SK-N-SH (cell line): ENCODE data around the gene PTH2. TPM values are rescaled to one million over a fixed set of nuclear protein-coding genes. Genes with fewer than 3 reads are reported as not detected.

Experiments used
- CTCF ChIA-PET: fragments of 300-600, 350-600 bp; formaldehyde crosslinking; extraction: SDS; loops from one replicate; lab custom pipeline; 2021; lab: Yijun Ruan, JAX
- POLR2A ChIA-PET: fragments of 350-600 bp; sonication (Branson Sonifier 250); formaldehyde crosslinking; extraction: SDS; loops from one replicate; lab custom pipeline; 2020; ENCODE audit warnings: antibody characterized with exemption, inconsistent platforms; lab: Yijun Ruan, JAX
- DNase-seq: peaks from one replicate; pipeline ENCODE4 v3.0.0; 2012
- H2AFZ ChIP-seq: fragments of 200-600 bp; sonication (generic); 2 replicates; pipeline ENCODE4 v1.8.1; 2016; ENCODE audit warnings: antibody characterized with exemption, mild to moderate bottlenecking, low read depth
- H3F3A ChIP-seq: fragments of 200-600 bp; sonication (generic); replicated peaks from 2 replicates; pipeline ENCODE3; 2016; ENCODE audit warnings: antibody characterized with exemption, mild to moderate bottlenecking; ENCODE audit not compliant: insufficient read depth
- H3K27ac ChIP-seq, 2 experiments: fragments of 200-500 bp in 1 of 2; fragments of 200-600 bp in 1 of 2; sonication (Bioruptor generic) in 1 of 2; sonication (generic), shearing (Covaris generic) in 1 of 2; 2 replicates each; pipeline versions ENCODE4 v1.5.1 to v1.6.1; 2014 to 2016; ENCODE audit warnings: low read depth in 2 of 2, inconsistent platforms in 1 of 2, low read length in 1 of 2, mild to moderate bottlenecking in 1 of 2, mixed read lengths in 1 of 2
- H3K27me3 ChIP-seq: fragments of 200-600 bp; sonication (generic), shearing (Covaris generic); 2 replicates; pipeline ENCODE4 v1.6.1; 2016; ENCODE audit warnings: mixed run types; ENCODE audit not compliant: insufficient read depth
- H3K36me3 ChIP-seq, 2 experiments: fragments of 200-500 bp in 1 of 2; fragments of 200-600 bp in 1 of 2; sonication (Bioruptor generic) in 1 of 2; sonication (generic) in 1 of 2; replicated peaks in 1 of 2; 2 replicates each; pipeline versions ENCODE3 to v1.5.1; 2014 to 2016; ENCODE audit warnings: low read length in 1 of 2, mild to moderate bottlenecking in 1 of 2; ENCODE audit not compliant: insufficient read depth in 2 of 2, control insufficient read depth in 1 of 2
- H3K4me1 ChIP-seq, 2 experiments: fragments of 200-500 bp in 1 of 2; fragments of 200-600 bp in 1 of 2; sonication (Bioruptor generic) in 1 of 2; sonication (generic), shearing (Covaris generic) in 1 of 2; 2 replicates each; pipeline versions ENCODE4 v1.5.1 to v1.6.1; 2014 to 2016; ENCODE audit warnings: low read depth in 1 of 2, low read length in 1 of 2, mixed run types in 1 of 2; ENCODE audit not compliant: insufficient read depth in 2 of 2, control insufficient read depth in 1 of 2
- H3K4me2 ChIP-seq: fragments of 200-600 bp; sonication (generic), shearing (Covaris generic); 2 replicates; pipeline ENCODE4 v1.6.1; 2017; ENCODE audit warnings: mixed run types
- H3K4me3 ChIP-seq, 2 experiments: fragments of 200-500 bp in 1 of 2; fragments of 200-600 bp in 1 of 2; sonication (Bioruptor generic) in 1 of 2; sonication (generic), shearing (Covaris generic) in 1 of 2; 2 replicates each; pipeline versions ENCODE4 v1.5.1 to v1.8.1; 2014 to 2016; ENCODE audit warnings: low read depth in 2 of 2, inconsistent platforms in 1 of 2, low read length in 1 of 2, mild to moderate bottlenecking in 1 of 2, mixed read lengths in 1 of 2, moderate library complexity in 1 of 2
- H3K79me2 ChIP-seq: fragments of 200-600 bp; sonication (generic); 2 replicates; pipeline ENCODE4 v1.8.1; 2017; ENCODE audit warnings: mild to moderate bottlenecking; ENCODE audit not compliant: insufficient read depth
- H3K9ac ChIP-seq: fragments of 200-600 bp; sonication (generic); 2 replicates; pipeline ENCODE4 v1.6.1; 2017; ENCODE audit warnings: mixed run types
- H3K9me2 ChIP-seq: fragments of 200-600 bp; sonication (generic); 2 replicates; pipeline ENCODE4 v1.6.1; 2017; ENCODE audit warnings: mixed run types
- H3K9me3 ChIP-seq: fragments of 200-600 bp; sonication (generic); 2 replicates; pipeline ENCODE4 v1.6.1; 2017; ENCODE audit warnings: mixed run types, mild to moderate bottlenecking, moderate library complexity
- H4K20me1 ChIP-seq: fragments of 200-600 bp; sonication (generic); 2 replicates; pipeline ENCODE4 v1.6.1; 2017; ENCODE audit warnings: mild to moderate bottlenecking, mixed run types; ENCODE audit not compliant: insufficient read depth
- EZH2phosphoT487 ChIP-seq: fragments of 200-600 bp; sonication (generic); IDR thresholded peaks from 2 replicates; pipeline ENCODE4 v1.6.1; 2017; ENCODE audit warnings: low read depth, mixed run types, mild to moderate bottlenecking, antibody characterized with exemption, moderate library complexity, borderline replicate concordance
- GATA2 ChIP-seq: sonication (generic); formaldehyde crosslinking; IDR thresholded peaks from 2 replicates; pipeline ENCODE4 v1.5.0; 2020; ENCODE audit warnings: mild to moderate bottlenecking, missing genetic modification reagents
- IRF3 ChIP-seq: fragments of 150-350 bp; IDR thresholded peaks from 2 replicates; pipeline ENCODE4 v1.6.1; 2016; ENCODE audit warnings: mild to moderate bottlenecking, low read depth, low read length
- MXI1 ChIP-seq: IDR thresholded peaks from 2 replicates; pipeline ENCODE4 v1.6.1; 2012; ENCODE audit warnings: mild to moderate bottlenecking, low read depth, low read length, improper control_type of control experiment
- NFIC ChIP-seq: IDR thresholded peaks from 2 replicates; pipeline ENCODE4 v1.4.0; 2012; ENCODE audit warnings: borderline replicate concordance
- POLR2AphosphoS5 ChIP-seq: IDR thresholded peaks from 2 replicates; pipeline ENCODE4 v1.6.1; 2012; ENCODE audit warnings: low read depth, low read length
- RCOR1 ChIP-seq: fragments of 150-350 bp; IDR thresholded peaks from 2 replicates; pipeline ENCODE4 v1.6.1; 2017; ENCODE audit warnings: antibody characterized with exemption, low read length
- REST ChIP-seq: IDR thresholded peaks from 2 replicates; pipeline ENCODE4 v1.6.1; 2012; ENCODE audit warnings: mild to moderate bottlenecking, low read depth, low read length, moderate library complexity
- RFX5 ChIP-seq: IDR thresholded peaks from 2 replicates; pipeline ENCODE4 v1.6.1; 2012; ENCODE audit warnings: mild to moderate bottlenecking, improper control_type of control experiment, low read length
- SIN3A ChIP-seq: IDR thresholded peaks from 2 replicates; pipeline ENCODE4 v1.6.1; 2012; ENCODE audit warnings: low read depth, mild to moderate bottlenecking, low read length, moderate library complexity, borderline replicate concordance
- USF1 ChIP-seq: IDR thresholded peaks from 2 replicates; pipeline ENCODE4 v1.4.0; 2012; ENCODE audit warnings: low read depth, borderline replicate concordance
- YY1 ChIP-seq: IDR thresholded peaks from 2 replicates; pipeline ENCODE4 v1.4.0; 2012; ENCODE audit warnings: low read depth, mild to moderate bottlenecking
- WGBS: methylation state at CpG from one replicate; pipeline ENCODE4 v1.1.6; 2017; ENCODE audit warnings: low lambda C conversion rate; 5-methylcytosine and 5-hydroxymethylcytosine counted together
- polyA plus RNA-seq, 3 experiments: library from polyadenylated mRNA; depleted of rRNA; stranded (reverse); fragments of >200 nt; gene quantifications; 2 replicates each; pipeline ENCODE4 v1.2.3, GENCODE V29; 2012

The PTH2 gene
- polyA plus RNA-seq, 1 of the 3 experiments (the other 2 are of a cell fraction) = not detected

GRCh38 chr19:49442771-49443365 lies 19.6 kb upstream of the PTH2 start (continued):
- no peak for TF ChIP-seq REST
- no peak for TF ChIP-seq RFX5
- TF ChIP-seq RCOR1 = no peak

- CTCF ChIA-PET = interaction anchor here (1.0 to 11.2 kb wide), 15 partner anchors 8 to 213 kb away, joined by 3 to 149 read pairs (median 5); partner anchors contain the start of genes DKKL1, KASH5 and PIH1D1
- Histone ChIP-seq H3K36me3 (peaks cover 0 to 4% of the 10 kb centered on the region in 2 experiments), H3K9me2 (no peaks in the 10 kb centered on the region), H3K27me3 (peaks cover 44% of the 10 kb centered on the region), H3K27ac (no peak overlapping the region; a peak in 1 of 4 replicates), H3K79me2 (no peaks in the 10 kb centered on the region), H2AFZ (peak overlapping the region; percentile 76; the same call in 1 of the 2 replicates), H3K9me3 (no peaks in the 10 kb centered on the region), H3K4me3 (peak overlapping the region; percentile 59 to 62), H3F3A (peaks cover 22% of the 10 kb centered on the region), H3K4me1 (peaks cover 0 to 22% of the 10 kb centered on the region in 2 experiments; a peak in 1 of 4 replicates), H3K4me2 (peak overlapping the region; percentile 96), H3K9ac (no peak overlapping the region), H4K20me1 (no peaks in the 10 kb centered on the region; the same call in 1 of the 2 replicates)
- POLR2A ChIA-PET = interaction anchor here (1.4 kb wide), 1 partner anchor 9 kb away, joined by 4 read pairs; the partner anchor contains the start of gene PIH1D1
- WGBS = 3% methylated on average over 11 of the region's 11 CpGs
- no peak for TF ChIP-seq SIN3A
- no peak for TF ChIP-seq GATA2 (CRISPR knock-in tag)
- no peak for TF ChIP-seq POLR2AphosphoS5
- TF ChIP-seq NFIC = no peak
- no peak for TF ChIP-seq EZH2phosphoT487
- no peak for TF ChIP-seq RCOR1
- no peak for DNase-seq
Measured at GRCh38 chr19:49442354-49442753, 19.1 kb upstream of the PTH2 start.

- H3K4me2 ChIP-seq = peak overlapping the region; percentile 96
- ChIA-PET CTCF (interaction anchor here (1.3 to 11.2 kb wide), 7 partner anchors 8 to 213 kb away, joined by 3 to 149 read pairs (median 13); partner anchors contain the start of gene KASH5), POLR2A (interaction anchor here (1.4 kb wide), 1 partner anchor 9 kb away, joined by 4 read pairs; the partner anchor contains the start of gene PIH1D1)
- no peaks in the 10 kb centered on the region; the same call in 1 of the 2 replicates for H4K20me1 ChIP-seq
- H3K27me3 ChIP-seq = peaks cover 48% of the 10 kb centered on the region
- 12% methylated on average over 14 of the region's 14 CpGs for WGBS
- H3K4me3 ChIP-seq = peak overlapping the region; percentile 59 to 62
- peaks cover 0 to 23% of the 10 kb centered on the region in 2 experiments; a peak in 1 of 4 replicates for H3K4me1 ChIP-seq
- no peak overlapping the region for H3K9ac ChIP-seq
- H3K36me3 ChIP-seq = peaks cover 0 to 2% of the 10 kb centered on the region in 2 experiments
- H2AFZ ChIP-seq = peak overlapping the region; percentile 76; the same call in 1 of the 2 replicates
- DNase-seq = peak; percentile 10
- H3K9me2 ChIP-seq = no peaks in the 10 kb centered on the region
- H3K79me2 ChIP-seq = no peaks in the 10 kb centered on the region
- no peaks in the 10 kb centered on the region for H3K9me3 ChIP-seq
- no peak overlapping the region for H3K27ac ChIP-seq
- peaks cover 22% of the 10 kb centered on the region for H3F3A ChIP-seq
- no peak for TF ChIP-seq MXI1
- TF ChIP-seq RFX5 = no peak
- no peak for TF ChIP-seq IRF3
- no peak for TF ChIP-seq YY1
- no peak for TF ChIP-seq REST
- no peak for TF ChIP-seq USF1
Measured at GRCh38 chr19:49441960-49442350, 18.7 kb upstream of the PTH2 start.
